Loucy (cell line): ENCODE data around the gene KCNK1.

Experiments used
- H2AFZ ChIP-seq: fragments of 200-600 bp; sonication (generic); 2 replicates; pipeline ENCODE4 v1.6.0; 2016; ENCODE audit warnings: antibody characterized with exemption, mild to moderate bottlenecking, low read length, moderate library complexity
- H3F3A ChIP-seq: fragments of 200-600 bp; 2 replicates; pipeline ENCODE4 v1.6.0; 2016; ENCODE audit warnings: antibody characterized with exemption, low read depth, mild to moderate bottlenecking
- H3K27me3 ChIP-seq: fragments of 200-600 bp; sonication (generic); 2 replicates; pipeline ENCODE4 v1.6.1; 2014; ENCODE audit warnings: low read length, mild to moderate bottlenecking; ENCODE audit not compliant: insufficient read depth, poor library complexity, severe bottlenecking
- H3K36me3 ChIP-seq: fragments of 200-600 bp; sonication (generic); 2 replicates; pipeline ENCODE4 v1.6.1; 2016; ENCODE audit warnings: low read length; ENCODE audit not compliant: insufficient read depth
- H3K4me1 ChIP-seq: fragments of 200-600 bp; sonication (generic); 2 replicates; pipeline ENCODE4 v1.5.1; 2014; ENCODE audit warnings: low read length, mild to moderate bottlenecking; ENCODE audit not compliant: insufficient read depth, poor library complexity, severe bottlenecking
- H3K4me2 ChIP-seq: fragments of 200-600 bp; sonication (generic); 2 replicates; pipeline ENCODE4 v1.6.0; 2014; ENCODE audit warnings: antibody characterized with exemption, low read length, low read depth, mild to moderate bottlenecking; ENCODE audit not compliant: poor library complexity, severe bottlenecking
- H3K4me3 ChIP-seq: fragments of 200-600 bp; sonication (generic); 2 replicates; pipeline ENCODE4 v1.5.1; 2014; ENCODE audit warnings: low read length, mild to moderate bottlenecking, mixed read lengths; ENCODE audit not compliant: poor library complexity, severe bottlenecking
- H3K79me2 ChIP-seq: fragments of 200-600 bp; sonication (generic); 2 replicates; pipeline ENCODE4 v1.6.1; 2014; ENCODE audit warnings: low read length; ENCODE audit not compliant: insufficient read depth
- H3K9ac ChIP-seq: fragments of 200-600 bp; sonication (generic); 2 replicates; pipeline ENCODE4 v1.6.0; 2014; ENCODE audit warnings: mild to moderate bottlenecking, low read depth, low read length, moderate library complexity; ENCODE audit not compliant: poor library complexity, severe bottlenecking
- H3K9me2 ChIP-seq: fragments of 200-600 bp; sonication (generic); replicated peaks from 2 replicates; pipeline ENCODE4 v1.6.1; 2016; ENCODE audit warnings: low read depth, low read length, mixed read lengths
- H3K9me3 ChIP-seq: fragments of 200-600 bp; sonication (generic); 2 replicates; pipeline ENCODE4 v1.6.1; 2014; ENCODE audit warnings: mild to moderate bottlenecking, antibody characterized with exemption, low read length, low read depth; ENCODE audit not compliant: insufficient read depth
- H4K20me1 ChIP-seq: fragments of 200-600 bp; sonication (generic); 2 replicates; pipeline ENCODE4 v1.6.0; 2014; ENCODE audit warnings: antibody characterized with exemption, low read length, mild to moderate bottlenecking; ENCODE audit not compliant: insufficient read depth, poor library complexity, severe bottlenecking
- EZH2phosphoT487 ChIP-seq: fragments of 200-600 bp; IDR thresholded peaks from 2 replicates; pipeline ENCODE4 v1.6.1; 2018; ENCODE audit warnings: antibody characterized with exemption, mild to moderate bottlenecking, moderate library complexity, borderline replicate concordance
- TF ChIP-seq, protein P1 (sequence below): fragments of 200-600 bp; sonication (generic); conservative IDR thresholded peaks from 2 replicates; pipeline ENCODE4 v1.5.1; 2014; ENCODE audit warnings: mild to moderate bottlenecking, antibody characterized with exemption, low read length

Gene KCNK1

DNA sequence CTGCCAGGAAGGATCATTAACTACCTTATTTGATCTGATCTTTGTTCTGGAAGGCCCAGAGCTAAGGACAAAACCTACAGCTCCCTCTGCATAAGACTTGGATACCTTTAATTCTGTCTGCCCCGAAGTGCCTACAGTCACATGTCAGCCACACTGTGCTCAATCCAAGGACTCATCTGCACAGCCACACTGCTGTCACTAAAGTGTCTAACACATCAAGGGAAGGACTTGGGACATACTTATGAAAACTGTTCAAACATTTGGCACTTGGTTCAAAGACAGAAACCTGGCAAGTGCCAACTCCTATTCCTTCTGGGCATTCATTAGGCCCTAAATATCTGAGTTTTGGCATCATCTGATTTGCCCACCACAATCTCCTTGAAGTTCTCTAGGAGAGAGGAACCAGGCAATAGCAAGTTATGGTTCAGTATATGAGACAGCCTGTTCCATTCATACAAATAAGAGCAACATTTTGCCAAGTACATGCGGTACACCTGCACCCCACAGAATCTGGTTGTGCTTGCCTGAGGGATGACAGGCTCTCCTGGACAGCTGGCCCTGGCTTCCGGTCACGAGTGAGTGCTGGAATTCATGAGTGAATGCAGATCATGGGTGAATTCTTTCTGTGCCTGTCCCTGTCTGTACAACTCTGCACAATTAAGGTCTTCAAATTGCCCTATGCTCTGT lies 105.9 kb downstream of the KCNK1 start:
- H3K9me3 ChIP-seq: no peaks in the 10 kb centered on the region; the same call in 1 of the 2 replicates
- no peaks in the 10 kb centered on the region for H3K36me3 ChIP-seq
- H3K4me1 ChIP-seq: no peaks in the 10 kb centered on the region
- H3K9me2 ChIP-seq: no peaks in the 10 kb centered on the region
- no peaks in the 10 kb centered on the region for H3K27me3 ChIP-seq
- H3K4me3 ChIP-seq: no peak overlapping the region
- no peaks in the 10 kb centered on the region for H3K79me2 ChIP-seq
- no peak for TF ChIP-seq EZH2phosphoT487
- TF ChIP-seq, protein P1, sequence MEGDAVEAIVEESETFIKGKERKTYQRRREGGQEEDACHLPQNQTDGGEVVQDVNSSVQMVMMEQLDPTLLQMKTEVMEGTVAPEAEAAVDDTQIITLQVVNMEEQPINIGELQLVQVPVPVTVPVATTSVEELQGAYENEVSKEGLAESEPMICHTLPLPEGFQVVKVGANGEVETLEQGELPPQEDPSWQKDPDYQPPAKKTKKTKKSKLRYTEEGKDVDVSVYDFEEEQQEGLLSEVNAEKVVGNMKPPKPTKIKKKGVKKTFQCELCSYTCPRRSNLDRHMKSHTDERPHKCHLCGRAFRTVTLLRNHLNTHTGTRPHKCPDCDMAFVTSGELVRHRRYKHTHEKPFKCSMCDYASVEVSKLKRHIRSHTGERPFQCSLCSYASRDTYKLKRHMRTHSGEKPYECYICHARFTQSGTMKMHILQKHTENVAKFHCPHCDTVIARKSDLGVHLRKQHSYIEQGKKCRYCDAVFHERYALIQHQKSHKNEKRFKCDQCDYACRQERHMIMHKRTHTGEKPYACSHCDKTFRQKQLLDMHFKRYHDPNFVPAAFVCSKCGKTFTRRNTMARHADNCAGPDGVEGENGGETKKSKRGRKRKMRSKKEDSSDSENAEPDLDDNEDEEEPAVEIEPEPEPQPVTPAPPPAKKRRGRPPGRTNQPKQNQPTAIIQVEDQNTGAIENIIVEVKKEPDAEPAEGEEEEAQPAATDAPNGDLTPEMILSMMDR: no peak
- no peaks in the 10 kb centered on the region for H3F3A ChIP-seq
- H3K9ac ChIP-seq: no peak overlapping the region
- H4K20me1 ChIP-seq: no peaks in the 10 kb centered on the region
- no peak overlapping the region for H2AFZ ChIP-seq
- H3K4me2 ChIP-seq: no peak overlapping the region

DNA sequence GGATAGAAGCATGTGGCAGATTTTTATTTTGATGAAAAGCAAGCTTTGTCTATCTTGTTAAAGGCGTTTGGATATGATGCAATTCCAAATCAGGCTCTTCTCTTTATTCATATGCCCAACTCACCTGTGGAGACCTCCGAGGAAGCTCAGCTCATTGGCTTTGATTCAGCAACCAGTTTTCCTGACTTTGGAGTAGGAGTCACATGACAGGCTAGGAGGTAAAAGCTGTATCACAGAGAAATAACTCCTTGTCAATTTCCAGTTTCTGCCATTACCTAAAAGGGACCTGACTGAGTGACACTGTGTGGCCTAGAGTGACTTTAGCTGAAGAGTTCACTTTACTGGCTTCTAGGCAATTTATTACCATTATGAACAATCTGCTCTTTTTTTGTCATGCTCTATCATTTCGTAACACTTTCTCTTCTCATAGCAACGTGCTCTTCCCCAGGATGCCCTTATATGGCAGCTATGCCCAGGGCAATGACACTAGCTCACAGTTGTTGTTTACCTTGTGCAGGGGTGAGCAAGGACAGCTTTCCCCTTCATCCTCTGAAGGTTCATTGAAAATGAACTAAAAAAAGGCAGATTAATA lies 107.2 kb downstream of the KCNK1 start:
- no peak overlapping the region for H3K4me3 ChIP-seq
- no peaks in the 10 kb centered on the region for H3K36me3 ChIP-seq
- H3K79me2 ChIP-seq: no peaks in the 10 kb centered on the region
- H3K9ac ChIP-seq: no peak overlapping the region
- no peaks in the 10 kb centered on the region for H3K9me2 ChIP-seq
- H4K20me1 ChIP-seq: no peaks in the 10 kb centered on the region
- H3K9me3 ChIP-seq: no peaks in the 10 kb centered on the region; the same call in 1 of the 2 replicates
- no peaks in the 10 kb centered on the region for H3K27me3 ChIP-seq
- TF ChIP-seq, protein P1: no peak
- TF ChIP-seq EZH2phosphoT487: no peak
- H3K4me1 ChIP-seq: no peaks in the 10 kb centered on the region
- no peaks in the 10 kb centered on the region for H3F3A ChIP-seq
- no peak overlapping the region for H3K4me2 ChIP-seq
- no peak overlapping the region for H2AFZ ChIP-seq
